Astrocyte of the cerebellum (primary cell): Measurements from ENCODE around the gene C2CD2.

Experiments
- DNase-seq: peaks from one replicate; pipeline ENCODE4 v3.0.0-alpha.2; 2011; ENCODE audit warnings: low read depth
- H3K4me3 ChIP-seq: 2 replicates; pipeline ENCODE4 v1.5.1; 2011; ENCODE audit warnings: mild to moderate bottlenecking, low read depth, low read length, moderate library complexity
- in situ Hi-C: cut with HindIII; loops from 2 replicates; pipeline ENCODE4 v1.10.0; 2017; ENCODE audit warnings: low sequenced_read_pairs
- TF ChIP-seq, protein P1 (sequence below): IDR thresholded peaks from 2 replicates; pipeline ENCODE4 v1.5.1; 2012; ENCODE audit warnings: low read length, low read depth, moderate library complexity, mild to moderate bottlenecking; ENCODE audit errors: missing control alignments

The C2CD2 gene

DNA sequence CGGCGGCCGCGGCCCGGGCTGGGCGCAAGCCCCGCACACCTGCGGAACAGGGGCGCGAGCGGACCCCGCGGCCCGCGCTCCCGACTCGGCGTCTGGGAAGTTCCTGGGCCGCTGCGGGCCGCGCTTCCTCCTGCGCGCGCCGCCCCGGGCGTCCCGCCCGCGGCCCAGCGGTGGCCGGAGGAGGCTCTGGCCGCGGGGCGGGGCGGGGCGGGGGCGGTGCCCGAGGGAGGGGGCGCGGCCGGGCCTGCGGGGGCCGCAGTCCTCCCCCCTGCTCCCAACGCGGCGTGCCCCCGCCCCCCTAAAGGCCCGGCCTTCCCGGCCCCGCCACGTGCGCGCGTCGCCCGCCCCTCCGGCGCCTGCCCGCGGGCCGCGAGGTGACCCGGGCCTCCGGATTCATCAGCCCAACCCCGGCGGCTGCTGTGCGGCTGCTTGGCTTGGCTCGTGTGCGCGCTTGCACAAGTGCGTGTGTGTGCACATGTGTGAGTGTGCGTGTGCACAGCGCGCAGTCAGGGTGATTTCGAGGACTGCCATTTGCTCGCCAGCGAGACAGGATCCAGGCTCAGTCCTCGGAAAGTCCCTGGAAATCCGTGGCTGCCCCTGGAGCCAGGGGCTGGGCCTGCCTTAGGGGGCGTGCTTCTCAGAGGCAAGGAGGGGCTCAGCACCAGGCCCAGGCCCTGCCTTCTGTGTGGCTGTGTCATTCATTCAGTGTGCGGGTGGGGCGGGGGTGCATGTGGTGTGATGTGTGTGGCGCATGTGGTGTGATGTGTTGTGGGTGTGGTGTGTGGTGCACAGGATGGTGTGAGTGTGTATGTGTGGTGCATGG, at the start of gene C2CD2:
Gene C2CD2 (minus strand): TSS at position 188 of the 823 bp plus-strand sequence. CDS start 370 bp downstream, outside the sequence.
- DNase-seq, result no peak
- H3K4me3 ChIP-seq, result peak within 1 kb of the TSS; percentile 62
- in situ Hi-C loops, result no loop called here
- TF ChIP-seq, protein P1, sequence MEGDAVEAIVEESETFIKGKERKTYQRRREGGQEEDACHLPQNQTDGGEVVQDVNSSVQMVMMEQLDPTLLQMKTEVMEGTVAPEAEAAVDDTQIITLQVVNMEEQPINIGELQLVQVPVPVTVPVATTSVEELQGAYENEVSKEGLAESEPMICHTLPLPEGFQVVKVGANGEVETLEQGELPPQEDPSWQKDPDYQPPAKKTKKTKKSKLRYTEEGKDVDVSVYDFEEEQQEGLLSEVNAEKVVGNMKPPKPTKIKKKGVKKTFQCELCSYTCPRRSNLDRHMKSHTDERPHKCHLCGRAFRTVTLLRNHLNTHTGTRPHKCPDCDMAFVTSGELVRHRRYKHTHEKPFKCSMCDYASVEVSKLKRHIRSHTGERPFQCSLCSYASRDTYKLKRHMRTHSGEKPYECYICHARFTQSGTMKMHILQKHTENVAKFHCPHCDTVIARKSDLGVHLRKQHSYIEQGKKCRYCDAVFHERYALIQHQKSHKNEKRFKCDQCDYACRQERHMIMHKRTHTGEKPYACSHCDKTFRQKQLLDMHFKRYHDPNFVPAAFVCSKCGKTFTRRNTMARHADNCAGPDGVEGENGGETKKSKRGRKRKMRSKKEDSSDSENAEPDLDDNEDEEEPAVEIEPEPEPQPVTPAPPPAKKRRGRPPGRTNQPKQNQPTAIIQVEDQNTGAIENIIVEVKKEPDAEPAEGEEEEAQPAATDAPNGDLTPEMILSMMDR, result no peak

DNA sequence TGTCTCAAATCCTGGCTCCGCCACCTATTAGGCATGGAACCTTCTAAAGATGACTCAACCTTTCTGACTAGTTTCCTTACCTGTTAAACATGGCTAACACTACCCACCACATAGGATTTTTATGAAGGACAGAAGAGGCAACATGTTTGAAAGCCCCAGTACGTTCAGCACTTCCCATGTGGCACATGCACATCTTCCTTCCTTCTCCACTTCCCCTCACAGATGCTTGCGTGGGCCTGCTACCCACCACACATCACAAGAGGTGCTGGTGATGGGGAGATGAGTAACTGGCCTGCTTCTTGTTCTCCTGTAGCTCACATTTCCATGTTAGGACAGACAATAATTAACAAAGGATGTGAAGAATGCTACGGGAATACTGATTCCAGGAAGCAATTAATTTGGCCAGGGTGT, 49.2 kb upstream of the C2CD2 start:
- DNase-seq, result no peak
- in situ Hi-C loops, result no loop called here
- TF ChIP-seq, protein P1, result no peak
- H3K4me3 ChIP-seq, result no peak overlapping the region

DNA sequence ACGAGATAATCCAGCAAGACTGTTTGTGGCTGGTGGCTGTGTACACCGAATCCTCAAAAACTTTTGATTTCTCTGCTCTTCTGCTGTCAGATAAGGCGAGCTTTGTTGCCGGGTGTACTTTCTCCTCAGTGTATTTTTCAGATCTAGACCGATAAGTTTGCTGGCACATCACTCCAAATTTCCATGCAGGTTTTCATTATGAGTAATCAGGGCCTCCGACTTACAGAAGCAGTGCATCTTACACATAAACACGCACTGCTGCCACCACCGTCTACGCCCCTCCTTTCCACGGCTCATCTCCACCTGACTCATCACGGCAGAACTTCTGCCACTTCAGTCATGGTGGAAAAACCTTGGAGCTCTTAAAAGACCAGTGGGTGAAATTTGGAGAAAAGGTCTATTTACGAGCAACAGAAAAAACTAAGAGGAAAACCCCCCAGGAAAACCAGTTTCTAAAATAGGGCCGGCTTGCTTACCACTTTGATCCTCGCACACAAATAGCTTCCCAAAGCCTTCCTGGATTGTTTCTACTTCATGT, 48.7 kb upstream of the C2CD2 start:
- no peak overlapping the region for H3K4me3 ChIP-seq
- peak; percentile 76 for DNase-seq
- in situ Hi-C loops, result no loop called here
- TF ChIP-seq, protein P1, result no peak

DNA sequence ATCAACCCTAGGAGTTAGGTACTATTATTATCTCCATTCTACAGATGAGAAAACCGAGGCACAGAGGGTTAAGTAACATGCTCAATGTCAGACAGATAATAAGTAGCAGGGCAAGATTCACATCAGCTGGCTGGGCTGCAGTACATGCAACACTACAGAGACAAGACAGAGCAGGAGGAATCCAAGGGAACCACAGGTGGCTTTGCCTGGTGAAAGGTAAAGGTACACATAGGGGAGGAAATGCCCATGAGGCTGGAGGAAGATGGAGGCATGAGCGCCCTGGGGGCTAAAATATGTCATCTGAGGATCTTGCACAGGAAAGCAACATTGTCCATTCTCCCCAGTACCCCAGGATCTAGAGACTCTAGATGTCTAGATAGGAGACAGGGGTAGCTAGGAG, 48.0 kb upstream of the C2CD2 start:
- H3K4me3 ChIP-seq, result no peak overlapping the region
- TF ChIP-seq, protein P1, result no peak
- in situ Hi-C loops, result no loop called here
- no peak for DNase-seq

DNA sequence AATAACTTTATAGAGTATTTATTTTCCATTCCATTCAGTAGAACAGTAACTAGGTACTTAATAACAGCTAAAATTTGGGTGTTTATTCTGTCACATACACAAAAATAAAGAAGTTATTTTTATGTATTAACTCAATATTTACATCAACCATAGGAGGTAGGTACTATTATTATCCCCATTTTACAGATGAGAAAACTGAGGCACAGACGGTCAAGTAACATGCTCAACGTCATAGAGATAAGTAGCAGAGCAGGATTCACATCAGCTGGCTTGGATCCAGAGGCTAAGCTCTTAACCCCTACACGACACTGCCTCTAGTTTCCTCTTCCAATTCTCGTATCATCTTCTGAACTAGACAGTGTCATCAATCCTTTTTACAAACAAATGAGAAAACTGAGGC, 47.1 kb upstream of the C2CD2 start:
- no peak for DNase-seq
- TF ChIP-seq, protein P1, result no peak
- H3K4me3 ChIP-seq, result no peak overlapping the region
- in situ Hi-C loops, result no loop called here

DNA sequence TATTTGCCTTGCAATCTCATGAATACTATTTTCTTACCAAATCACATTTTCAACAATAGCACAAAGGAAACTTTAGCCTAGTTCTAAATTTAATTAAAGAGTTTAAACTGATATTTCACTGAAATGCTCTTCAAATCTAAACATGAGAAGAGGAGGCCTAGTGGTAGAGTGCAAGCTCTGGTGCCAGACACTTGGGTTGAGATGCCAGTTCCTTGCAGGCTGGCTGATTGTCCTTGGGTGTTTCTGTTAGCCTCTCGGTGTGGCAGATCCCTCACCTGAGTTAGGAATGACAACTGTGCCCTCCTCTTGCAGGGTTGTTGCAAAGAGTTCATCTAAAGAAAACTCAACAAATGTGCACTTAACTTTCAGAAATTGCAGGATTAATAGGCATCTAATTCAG, 43.8 kb upstream of the C2CD2 start:
- H3K4me3 ChIP-seq, result no peak overlapping the region
- TF ChIP-seq, protein P1, result no peak
- DNase-seq, result no peak
- in situ Hi-C loops, result no loop called here
